ENCODE results near the gene NKX1-1.

Gene NKX1-1

GRCh38 chr4:1366371-1367229 lies 39.6 kb downstream of the NKX1-1 start:
- in situ Hi-C loops (cut with HindIII; ENCODE audit: low pct_unique_long_range_greater_than_20kb, low sequenced_read_pairs): no loop called here
- TF ChIP-seq JUND (IDR thresholded peaks at IDR 0.05; ENCODE audit: low read depth): no peak
- no peak for DNase-seq (ENCODE audit: low read depth in 1 of 2, low spot score in 1 of 2)

DNA sequence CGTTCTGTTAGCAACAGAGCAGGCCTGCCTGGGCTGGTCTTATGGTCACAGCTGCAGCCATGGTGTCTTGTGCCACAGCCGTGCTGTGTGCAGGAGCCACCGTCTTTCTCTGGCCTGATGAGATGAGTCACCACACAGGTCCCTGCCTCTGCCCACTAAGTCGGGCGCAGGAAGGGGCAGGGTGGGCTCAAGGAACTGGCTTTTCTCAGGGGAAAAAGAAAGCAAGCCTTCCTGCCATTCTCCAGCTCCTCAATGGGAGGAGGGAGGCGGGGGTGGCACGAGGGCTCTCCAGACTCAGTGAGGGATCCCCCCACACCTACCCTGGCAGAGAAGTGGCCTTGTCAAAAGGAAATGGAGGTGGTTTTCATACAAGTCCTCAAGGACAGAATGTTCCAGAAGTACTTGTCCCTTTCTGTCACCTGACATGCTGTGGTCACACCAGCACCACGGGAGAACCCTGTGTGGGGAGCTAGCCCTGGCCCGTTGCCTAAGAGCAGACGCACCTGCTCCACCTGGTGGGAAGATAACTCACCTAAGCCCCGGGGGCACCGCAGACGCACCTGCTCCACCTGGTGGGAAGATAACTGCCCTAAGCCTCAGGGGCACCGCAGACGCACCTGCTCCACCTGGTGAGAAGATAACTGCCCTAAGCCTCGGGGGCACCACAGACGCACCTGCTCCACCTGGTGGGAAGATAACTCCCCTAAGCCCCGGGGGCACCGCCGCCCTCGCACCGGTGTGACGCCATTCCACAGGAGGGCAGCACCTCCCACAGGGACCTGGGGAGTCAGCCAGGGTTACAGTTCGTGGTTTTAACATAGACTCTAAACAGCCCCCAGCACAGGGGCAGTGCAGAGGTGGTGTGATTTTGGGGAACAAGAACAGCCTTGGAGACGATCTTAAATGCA lies 40.7 kb downstream of the NKX1-1 start:
- in situ Hi-C loops (cut with HindIII; ENCODE audit: low pct_unique_long_range_greater_than_20kb, low sequenced_read_pairs): no loop called here
- TF ChIP-seq JUND (IDR thresholded peaks at IDR 0.05; ENCODE audit: low read depth): no peak
- peak; percentile 54 to 57 for DNase-seq (ENCODE audit: low read depth in 1 of 2, low spot score in 1 of 2)

GRCh38 chr4:1364748-1365147 lies 41.5 kb downstream of the NKX1-1 start:
- no peak for DNase-seq (ENCODE audit: low read depth in 1 of 2, low spot score in 1 of 2)
- TF ChIP-seq JUND (IDR thresholded peaks at IDR 0.05; ENCODE audit: low read depth): no peak
- in situ Hi-C loops (cut with HindIII; ENCODE audit: low pct_unique_long_range_greater_than_20kb, low sequenced_read_pairs): no loop called here

GRCh38 chr4:1364217-1364616 lies 42.0 kb downstream of the NKX1-1 start:
- in situ Hi-C loops (cut with HindIII; ENCODE audit: low pct_unique_long_range_greater_than_20kb, low sequenced_read_pairs): no loop called here
- DNase-seq (ENCODE audit: low read depth in 1 of 2, low spot score in 1 of 2): no peak

GRCh38 chr4:1363513-1363912 lies 42.7 kb downstream of the NKX1-1 start:
- in situ Hi-C loops (cut with HindIII; ENCODE audit: low pct_unique_long_range_greater_than_20kb, low sequenced_read_pairs): no loop called here
- DNase-seq (ENCODE audit: low read depth in 1 of 2, low spot score in 1 of 2): no peak
- no peak for TF ChIP-seq JUND (IDR thresholded peaks at IDR 0.05; ENCODE audit: low read depth)

More at GRCh38 chr4:1364217-1364616, 42.0 kb downstream of the NKX1-1 start:
- no peak for TF ChIP-seq JUND (IDR thresholded peaks at IDR 0.05; ENCODE audit: low read depth)

- DNase-seq (ENCODE audit: low read depth in 1 of 2, low spot score in 1 of 2): no peak
- no peak for TF ChIP-seq JUND (IDR thresholded peaks at IDR 0.05; ENCODE audit: low read depth)
- in situ Hi-C loops (cut with HindIII; ENCODE audit: low pct_unique_long_range_greater_than_20kb, low sequenced_read_pairs): no loop called here
Observed at GRCh38 chr4:1362521-1362920, 43.7 kb downstream of the NKX1-1 start.

- TF ChIP-seq JUND (IDR thresholded peaks at IDR 0.05; ENCODE audit: low read depth): no peak
- no peak for DNase-seq (ENCODE audit: low read depth in 1 of 2, low spot score in 1 of 2)
- in situ Hi-C loops (cut with HindIII; ENCODE audit: low pct_unique_long_range_greater_than_20kb, low sequenced_read_pairs): no loop called here
Observed at GRCh38 chr4:1362046-1362445, 44.2 kb downstream of the NKX1-1 start.

DNA sequence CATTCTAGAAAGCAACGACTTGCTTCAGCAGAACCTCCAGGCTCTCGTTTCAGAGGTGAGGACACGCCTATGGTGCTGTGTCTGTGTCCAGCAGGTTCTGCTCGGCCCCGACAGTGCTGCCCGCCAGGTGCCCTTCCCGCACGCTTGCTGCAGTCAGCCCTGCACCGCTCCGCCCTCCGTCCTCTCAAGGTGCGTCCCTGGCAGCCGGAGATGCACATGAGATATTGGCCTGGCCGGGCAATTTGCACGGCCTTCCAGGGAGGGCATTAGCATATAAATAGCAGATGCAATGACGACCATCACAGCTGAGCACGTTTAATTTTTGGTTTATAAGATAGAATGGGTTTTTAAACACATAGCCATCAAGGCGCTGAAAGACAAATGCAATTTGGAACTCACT lies 44.8 kb downstream of the NKX1-1 start:
- no peak for DNase-seq (ENCODE audit: low read depth in 1 of 2, low spot score in 1 of 2)
- in situ Hi-C loops (cut with HindIII; ENCODE audit: low pct_unique_long_range_greater_than_20kb, low sequenced_read_pairs): no loop called here
- TF ChIP-seq JUND (IDR thresholded peaks at IDR 0.05; ENCODE audit: low read depth): no peak

DNA sequence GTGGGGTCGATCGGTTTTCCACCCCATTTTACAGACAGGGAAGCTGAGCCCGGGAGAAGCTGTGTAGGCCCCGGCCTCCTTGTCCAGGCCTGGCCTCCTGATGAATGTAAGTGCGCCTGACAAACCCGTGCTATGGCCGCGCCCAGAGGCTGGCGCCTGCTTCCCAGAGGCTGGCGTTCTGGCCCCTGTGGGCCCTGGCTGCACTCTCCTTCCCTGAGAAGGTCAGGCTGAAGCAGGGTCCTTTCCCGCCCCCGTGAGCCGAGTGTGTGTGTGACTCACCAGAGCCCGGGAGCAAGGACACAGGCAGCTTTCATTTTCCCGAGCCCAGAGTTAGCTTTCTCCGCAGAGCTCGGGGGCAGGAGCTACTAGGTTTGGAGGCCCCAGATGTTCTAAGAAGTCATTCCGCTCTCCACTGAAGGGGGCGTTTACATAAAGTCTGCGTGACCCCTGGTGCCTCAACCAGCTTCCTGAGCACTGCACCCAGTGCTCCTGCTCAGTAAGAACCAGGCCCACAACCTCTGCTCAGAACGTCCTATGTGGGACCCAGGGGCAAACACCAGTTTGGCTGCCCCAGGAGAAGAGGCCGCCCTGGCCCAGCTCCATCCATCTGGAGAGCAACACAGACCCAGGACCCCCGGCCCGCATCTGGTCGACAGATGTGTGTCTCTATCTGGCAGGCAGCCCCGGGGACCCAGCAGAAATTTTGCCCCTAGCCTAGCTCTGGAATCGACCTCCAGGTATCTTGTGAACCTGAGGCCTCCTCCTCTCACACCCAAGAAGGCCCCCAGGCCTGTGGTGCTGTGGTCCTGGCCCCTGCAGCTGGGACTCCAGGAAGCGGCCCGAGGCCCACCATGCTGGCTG lies 45.6 kb downstream of the NKX1-1 start:
- TF ChIP-seq JUND (IDR thresholded peaks at IDR 0.05; ENCODE audit: low read depth): no peak
- in situ Hi-C loops (cut with HindIII; ENCODE audit: low pct_unique_long_range_greater_than_20kb, low sequenced_read_pairs): no loop called here
- no peak for DNase-seq (ENCODE audit: low read depth in 1 of 2, low spot score in 1 of 2)

DNA sequence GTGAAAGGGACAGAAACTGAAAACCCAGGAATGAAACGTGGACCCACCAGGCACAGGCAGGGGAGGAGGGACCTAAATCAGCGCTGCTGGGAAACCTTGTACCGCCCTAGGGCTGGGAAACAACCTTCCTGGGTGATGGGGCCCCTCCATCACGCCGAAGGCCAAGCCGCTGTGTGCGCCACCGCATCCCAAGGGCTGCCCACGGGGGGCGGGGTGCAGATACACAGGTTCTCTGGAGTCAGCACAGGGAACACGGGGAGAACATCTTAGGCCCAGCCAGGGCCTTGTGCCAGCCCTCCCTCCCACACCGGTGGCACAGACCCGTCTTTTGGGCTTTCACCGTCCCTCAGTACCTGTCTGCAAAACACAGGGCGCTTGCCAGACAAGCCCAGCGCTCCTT lies 46.3 kb downstream of the NKX1-1 start:
- in situ Hi-C loops (cut with HindIII; ENCODE audit: low pct_unique_long_range_greater_than_20kb, low sequenced_read_pairs): no loop called here
- no peak for TF ChIP-seq JUND (IDR thresholded peaks at IDR 0.05; ENCODE audit: low read depth)
- DNase-seq (ENCODE audit: low read depth in 1 of 2, low spot score in 1 of 2): no peak

DNA sequence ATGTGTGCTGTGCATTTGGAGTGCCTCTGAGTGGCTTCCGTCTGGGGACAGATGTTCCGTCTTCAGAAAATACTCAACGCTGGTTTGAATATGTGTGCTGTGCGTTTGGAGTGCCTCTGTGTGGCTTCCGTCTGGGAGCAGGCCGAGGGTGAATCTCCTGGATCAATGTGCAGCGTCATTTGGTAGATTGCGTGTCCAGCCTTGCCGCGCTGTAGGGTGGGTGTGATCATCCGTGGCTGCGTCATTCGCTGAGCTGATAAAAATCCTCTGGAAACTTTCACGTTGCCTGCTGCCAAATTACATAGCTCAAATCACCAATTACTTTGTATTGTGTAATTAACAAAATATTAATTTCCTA lies 47.1 kb downstream of the NKX1-1 start:
- no peak for DNase-seq (ENCODE audit: low read depth in 1 of 2, low spot score in 1 of 2)
- in situ Hi-C loops (cut with HindIII; ENCODE audit: low pct_unique_long_range_greater_than_20kb, low sequenced_read_pairs): no loop called here
- TF ChIP-seq JUND (IDR thresholded peaks at IDR 0.05; ENCODE audit: low read depth): no peak

DNA sequence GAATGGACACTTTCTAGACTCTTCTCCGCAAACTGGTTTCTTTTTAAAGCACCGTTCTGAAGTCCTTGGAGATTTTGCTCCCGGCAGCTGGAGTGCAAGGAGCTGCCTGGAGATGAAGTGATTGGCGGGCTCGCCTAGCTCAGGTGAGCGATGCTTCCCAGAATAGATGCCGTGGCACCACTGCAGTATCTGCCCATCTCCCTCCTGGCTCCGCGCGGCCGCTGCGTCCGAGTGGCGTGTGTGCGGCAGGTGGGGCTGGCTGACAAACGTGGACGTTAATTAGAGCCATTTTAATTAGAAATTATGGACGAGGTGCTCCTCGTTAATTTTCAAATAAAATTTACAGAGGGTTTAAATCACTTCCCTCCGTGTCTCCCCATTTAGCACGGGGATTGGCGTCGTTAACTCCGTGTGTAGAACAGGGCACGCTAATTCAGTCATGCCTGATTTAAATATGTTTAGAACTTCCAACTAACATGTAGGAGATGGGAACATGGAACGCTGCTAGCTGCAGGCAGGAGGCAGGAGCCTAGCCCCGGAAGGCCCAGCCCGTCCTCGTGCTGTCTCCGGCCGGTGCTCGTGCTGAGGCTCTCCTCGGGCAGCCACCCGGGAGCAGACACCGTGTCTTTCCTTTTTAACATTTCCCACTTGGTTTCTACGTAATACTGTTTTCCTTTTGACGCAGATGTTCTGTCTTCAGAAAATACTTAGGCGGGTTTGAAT lies 47.7 kb downstream of the NKX1-1 start:
- no peak for TF ChIP-seq JUND (IDR thresholded peaks at IDR 0.05; ENCODE audit: low read depth)
- DNase-seq (ENCODE audit: low read depth in 1 of 2, low spot score in 1 of 2): no peak
- in situ Hi-C loops (cut with HindIII; ENCODE audit: low pct_unique_long_range_greater_than_20kb, low sequenced_read_pairs): no loop called here
